Neural progenitor cell (in vitro differentiated cells): ENCODE data around the gene PACS1. TPM values are rescaled to one million over a fixed set of nuclear protein-coding genes. Genes with fewer than 3 reads are reported as not detected.

Source experiments
- DNase-seq: peaks from one replicate; pipeline ENCODE4 v3.0.0-alpha.2; 2016; ENCODE audit warnings: low spot score
- H2AFZ ChIP-seq: fragments of 200-600 bp; sonication (generic); replicated peaks from 2 replicates; pipeline ENCODE4 v1.6.1; 2016; ENCODE audit warnings: antibody characterized with exemption
- H3F3A ChIP-seq: fragments of 200-600 bp; sonication (generic); 2 replicates; pipeline ENCODE4 v1.6.1; 2016; ENCODE audit warnings: antibody characterized with exemption, low read depth
- H3K27ac ChIP-seq: fragments of 200-600 bp; sonication (generic); 2 replicates; pipeline ENCODE4 v1.5.1; 2016; ENCODE audit warnings: mild to moderate bottlenecking
- H3K27me3 ChIP-seq: fragments of 200-600 bp; sonication (generic); 2 replicates; pipeline ENCODE4 v1.6.1; 2016; ENCODE audit warnings: mild to moderate bottlenecking, moderate library complexity
- H3K36me3 ChIP-seq: fragments of 200-600 bp; sonication (generic); 2 replicates; pipeline ENCODE4 v1.5.1; 2016
- H3K4me1 ChIP-seq: fragments of 200-600 bp; sonication (generic); 2 replicates; pipeline ENCODE4 v1.6.1; 2016; ENCODE audit warnings: mixed run types
- H3K4me2 ChIP-seq: fragments of 200-600 bp; sonication (generic); 2 replicates; pipeline ENCODE4 v1.6.1; 2016
- H3K4me3 ChIP-seq: fragments of 200-600 bp; sonication (generic); 2 replicates; pipeline ENCODE4 v1.5.1; 2016
- H3K79me2 ChIP-seq: fragments of 200-600 bp; sonication (generic); 2 replicates; pipeline ENCODE4 v1.6.1; 2016; ENCODE audit warnings: low read depth
- H3K9ac ChIP-seq: fragments of 200-600 bp; sonication (generic); 2 replicates; pipeline ENCODE4 v1.6.1; 2016
- H3K9me3 ChIP-seq: fragments of 200-600 bp; sonication (generic); 2 replicates; pipeline ENCODE4 v1.5.1; 2016; ENCODE audit warnings: low read depth
- H4K20me1 ChIP-seq: fragments of 200-600 bp; sonication (generic); 2 replicates; pipeline ENCODE4 v1.6.1; 2016; ENCODE audit warnings: low read depth
- H3K27ac Mint-ChIP-seq: 3 replicates; pipeline ENCODE4 v1.8.0; 2021; ENCODE audit warnings: mixed read lengths
- H3K27me3 Mint-ChIP-seq: 2 replicates; pipeline ENCODE4 v1.8.0; 2022; ENCODE audit warnings: low read depth, mild to moderate bottlenecking, inconsistent platforms, moderate library complexity, mixed read lengths; ENCODE audit not compliant: insufficient read depth
- H3K36me3 Mint-ChIP-seq: 3 replicates; pipeline ENCODE4 v1.8.0; 2021; ENCODE audit warnings: mixed read lengths
- H3K4me1 Mint-ChIP-seq: 3 replicates; pipeline ENCODE4 v1.8.0; 2021; ENCODE audit warnings: mixed read lengths
- H3K4me3 Mint-ChIP-seq: 3 replicates; pipeline ENCODE4 v1.8.0; 2021; ENCODE audit warnings: mild to moderate bottlenecking, moderate library complexity, mixed read lengths
- H3K9me3 Mint-ChIP-seq: 3 replicates; pipeline ENCODE4 v1.8.0; 2020; ENCODE audit warnings: mixed read lengths
- EZH2 ChIP-seq: fragments of 200-600 bp; sonication (generic); IDR thresholded peaks from 2 replicates; pipeline ENCODE4 v1.6.1; 2017; ENCODE audit warnings: antibody characterized with exemption, mild to moderate bottlenecking, moderate library complexity
- EZH2phosphoT487 ChIP-seq: fragments of 200-600 bp; sonication (generic); IDR thresholded peaks from 2 replicates; pipeline ENCODE4 v1.6.1; 2017; ENCODE audit warnings: antibody characterized with exemption
- total RNA-seq: library from RNA; depleted of rRNA; stranded (reverse); fragments of >200 nt; gene quantifications from 2 replicates; pipeline ENCODE4 v1.2.3, GENCODE V29; 2015; ENCODE audit warnings: low replicate concordance
- TF ChIP-seq, protein P1 (sequence below): fragments of 200-600 bp; sonication (generic); IDR thresholded peaks from 2 replicates; pipeline ENCODE4 v1.5.1; 2017; ENCODE audit warnings: antibody characterized with exemption, mild to moderate bottlenecking

Gene PACS1
- total RNA-seq, 1 donor from 2014 or later = 13.4 TPM

DNA sequence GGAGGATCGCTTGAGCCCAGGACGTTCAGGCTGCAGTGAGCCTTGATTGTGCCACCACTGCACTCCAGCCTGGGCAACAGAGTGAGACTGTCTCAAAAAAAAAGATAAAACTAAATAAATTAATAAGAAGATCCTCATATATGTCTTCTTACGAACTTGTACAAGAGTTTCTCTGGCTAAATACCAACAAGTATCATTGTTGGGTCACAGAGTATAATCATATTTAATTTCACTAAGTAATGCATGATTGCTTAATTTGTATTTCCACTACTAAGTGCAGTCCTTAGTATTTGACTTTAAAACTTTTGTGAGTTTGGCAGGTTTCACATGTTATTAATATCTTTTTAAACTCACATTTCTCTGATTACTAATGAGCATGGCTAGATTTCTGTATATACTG is 60.9 kb downstream of the PACS1 start:
- Histone ChIP-seq H3K36me3 (no peaks in the 10 kb centered on the region), H3K9me3 (no peaks in the 10 kb centered on the region), H4K20me1 (no peaks in the 10 kb centered on the region), H3K79me2 (no peaks in the 10 kb centered on the region), H3K9ac (no peak overlapping the region), H3K27ac (no peak overlapping the region), H3K4me1 (peaks cover 9% of the 10 kb centered on the region), H3K27me3 (no peaks in the 10 kb centered on the region), H3K4me2 (no peak overlapping the region), H3F3A (peaks cover 8% of the 10 kb centered on the region), H3K4me3 (no peak overlapping the region), H2AFZ (no peak overlapping the region)
- TF ChIP-seq EZH2 = no peak
- TF ChIP-seq EZH2phosphoT487 = no peak
- TF ChIP-seq, protein P1, sequence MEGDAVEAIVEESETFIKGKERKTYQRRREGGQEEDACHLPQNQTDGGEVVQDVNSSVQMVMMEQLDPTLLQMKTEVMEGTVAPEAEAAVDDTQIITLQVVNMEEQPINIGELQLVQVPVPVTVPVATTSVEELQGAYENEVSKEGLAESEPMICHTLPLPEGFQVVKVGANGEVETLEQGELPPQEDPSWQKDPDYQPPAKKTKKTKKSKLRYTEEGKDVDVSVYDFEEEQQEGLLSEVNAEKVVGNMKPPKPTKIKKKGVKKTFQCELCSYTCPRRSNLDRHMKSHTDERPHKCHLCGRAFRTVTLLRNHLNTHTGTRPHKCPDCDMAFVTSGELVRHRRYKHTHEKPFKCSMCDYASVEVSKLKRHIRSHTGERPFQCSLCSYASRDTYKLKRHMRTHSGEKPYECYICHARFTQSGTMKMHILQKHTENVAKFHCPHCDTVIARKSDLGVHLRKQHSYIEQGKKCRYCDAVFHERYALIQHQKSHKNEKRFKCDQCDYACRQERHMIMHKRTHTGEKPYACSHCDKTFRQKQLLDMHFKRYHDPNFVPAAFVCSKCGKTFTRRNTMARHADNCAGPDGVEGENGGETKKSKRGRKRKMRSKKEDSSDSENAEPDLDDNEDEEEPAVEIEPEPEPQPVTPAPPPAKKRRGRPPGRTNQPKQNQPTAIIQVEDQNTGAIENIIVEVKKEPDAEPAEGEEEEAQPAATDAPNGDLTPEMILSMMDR = no peak
- no peak for DNase-seq
- peaks cover 35% of the 10 kb centered on the region for H3K4me1 Mint-ChIP-seq
- no peaks in the 10 kb centered on the region for H3K36me3 Mint-ChIP-seq
- peaks cover 4% of the 10 kb centered on the region for H3K27me3 Mint-ChIP-seq
- no peak overlapping the region for H3K27ac Mint-ChIP-seq
- H3K9me3 Mint-ChIP-seq = no peaks in the 10 kb centered on the region
- H3K4me3 Mint-ChIP-seq = no peak overlapping the region

- Histone ChIP-seq H3K9ac (peak overlapping the region; percentile 29), H3K4me2 (no peak overlapping the region), H3K36me3 (no peaks in the 10 kb centered on the region), H3K79me2 (no peaks in the 10 kb centered on the region), H3K4me1 (peaks cover 2% of the 10 kb centered on the region), H3K27me3 (no peaks in the 10 kb centered on the region), H3K27ac (no peak overlapping the region), H3F3A (peaks cover 2% of the 10 kb centered on the region), H2AFZ (no peak overlapping the region), H3K9me3 (no peaks in the 10 kb centered on the region), H4K20me1 (no peaks in the 10 kb centered on the region), H3K4me3 (no peak overlapping the region)
- H3K36me3 Mint-ChIP-seq = no peaks in the 10 kb centered on the region
- H3K27me3 Mint-ChIP-seq = peaks cover 4% of the 10 kb centered on the region
- no peaks in the 10 kb centered on the region for H3K9me3 Mint-ChIP-seq
- peaks cover 25% of the 10 kb centered on the region for H3K4me1 Mint-ChIP-seq
- no peak overlapping the region for H3K4me3 Mint-ChIP-seq
- no peak overlapping the region for H3K27ac Mint-ChIP-seq
- TF ChIP-seq EZH2 = no peak
- TF ChIP-seq EZH2phosphoT487 = no peak
- TF ChIP-seq, protein P1 = no peak
- DNase-seq = no peak
Observed at GRCh38 chr11:66131937-66132632, 62.0 kb downstream of the PACS1 start.

GRCh38 chr11:66133216-66133775 is 63.2 kb downstream of the PACS1 start:
- Histone ChIP-seq H3K4me3 (no peak overlapping the region), H3K27ac (no peak overlapping the region), H3K9me3 (no peaks in the 10 kb centered on the region), H3F3A (peaks cover 2% of the 10 kb centered on the region), H3K4me1 (no peaks in the 10 kb centered on the region), H3K9ac (no peak overlapping the region), H3K36me3 (no peaks in the 10 kb centered on the region), H3K79me2 (no peaks in the 10 kb centered on the region), H2AFZ (no peak overlapping the region), H4K20me1 (no peaks in the 10 kb centered on the region), H3K27me3 (no peaks in the 10 kb centered on the region), H3K4me2 (no peak overlapping the region)
- Mint-ChIP-seq H3K27me3 (peaks cover 4% of the 10 kb centered on the region), H3K4me3 (no peak overlapping the region), H3K4me1 (peaks cover 15% of the 10 kb centered on the region), H3K36me3 (no peaks in the 10 kb centered on the region), H3K27ac (no peak overlapping the region), H3K9me3 (no peaks in the 10 kb centered on the region)
- no peak for DNase-seq
- TF ChIP-seq EZH2 (no peak), EZH2phosphoT487 (no peak)
- TF ChIP-seq, protein P1 = no peak
